H1 (cell line): Measurements from ENCODE around the gene TMED10. TPM values are rescaled to one million over a fixed set of nuclear protein-coding genes. Genes with fewer than 3 reads are reported as not detected.

Experiments used
- CTCF ChIA-PET: fragments of 300-600 bp; sonication (Branson Sonifier 250); formaldehyde crosslinking; loops from one replicate; lab custom pipeline; 2021; ENCODE audit not compliant: partially characterized antibody; lab: Charles Lee
- POLR2A ChIA-PET: fragments of 300-600 bp; sonication (Branson Sonifier 250); formaldehyde crosslinking; loops from one replicate; lab custom pipeline; 2021; ENCODE audit warnings: inconsistent platforms; ENCODE audit not compliant: partially characterized antibody; lab: Charles Lee
- DNase-seq, 2 experiments: peaks; one replicate each; pipeline versions ENCODE4 v3.0.0 to v3.0.0-alpha.2; 2010 to 2022; ENCODE audit warnings: low spot score in 2 of 2, low read depth in 1 of 2, mixed read lengths in 1 of 2
- FAIRE-seq: peaks from 2 replicates; lab custom pipeline; 2011; peaks lifted over from hg19 to GRCh38; lab: Jason Lieb, UNC
- H2AFZ ChIP-seq: 2 replicates; pipeline ENCODE4 v1.8.1; 2012; ENCODE audit warnings: low read length, inconsistent platforms
- H2AK5ac ChIP-seq: 2 replicates; pipeline ENCODE4 v1.6.1; 2013; ENCODE audit warnings: low read depth, low read length
- H2BK120ac ChIP-seq: replicated peaks from 2 replicates; pipeline ENCODE3; 2013; ENCODE audit warnings: low read depth, low read length, inconsistent platforms
- H2BK12ac ChIP-seq: 2 replicates; pipeline ENCODE4 v1.6.1; 2013; ENCODE audit warnings: low read depth, low read length
- H2BK15ac ChIP-seq: 2 replicates; pipeline ENCODE4 v1.6.1; 2013; ENCODE audit warnings: low read length
- H2BK20ac ChIP-seq: 2 replicates; pipeline ENCODE4 v1.6.1; 2013; ENCODE audit warnings: low read length
- H2BK5ac ChIP-seq: 2 replicates; pipeline ENCODE4 v1.6.1; 2013; ENCODE audit warnings: low read depth, low read length
- H3K14ac ChIP-seq: 2 replicates; pipeline ENCODE4 v1.6.1; 2013; ENCODE audit warnings: inconsistent platforms; ENCODE audit not compliant: insufficient read length
- H3K18ac ChIP-seq: 2 replicates; pipeline ENCODE4 v1.6.1; 2013; ENCODE audit warnings: low read length; ENCODE audit errors: extremely low read depth
- H3K23ac ChIP-seq: 2 replicates; pipeline ENCODE4 v1.6.1; 2013; ENCODE audit warnings: inconsistent platforms; ENCODE audit not compliant: insufficient read length
- H3K23me2 ChIP-seq: 2 replicates; pipeline ENCODE4 v1.6.1; 2013; ENCODE audit warnings: low read depth, low read length
- H3K27ac ChIP-seq: 2 replicates; pipeline ENCODE4 v1.6.1; 2011; ENCODE audit warnings: low read depth, low read length, inconsistent platforms
- H3K27me3 ChIP-seq, 4 experiments: replicated peaks in 1 of 4; 1 replicate in 1 of 4; 2 replicates in 3 of 4; pipeline versions ENCODE4 v1.6.1 to v1.8.1; 2011 to 2013; ENCODE audit warnings: low read length in 3 of 4, mild to moderate bottlenecking in 3 of 4, inconsistent platforms in 2 of 4, mixed read lengths in 2 of 4, moderate library complexity in 1 of 4; ENCODE audit not compliant: control insufficient read depth in 3 of 4, insufficient read depth in 3 of 4; ENCODE audit errors: extremely low read depth in 1 of 4
- H3K36me3 ChIP-seq, 4 experiments: 2 replicates each; pipeline versions ENCODE4 v1.6.1 to v1.8.1; 2011 to 2013; ENCODE audit warnings: mild to moderate bottlenecking in 4 of 4, low read length in 3 of 4, moderate library complexity in 2 of 4, control low read depth in 1 of 4, inconsistent platforms in 1 of 4; ENCODE audit not compliant: insufficient read depth in 4 of 4, control insufficient read depth in 2 of 4
- H3K4ac ChIP-seq: replicated peaks from 2 replicates; pipeline ENCODE3; 2013; ENCODE audit warnings: low read length, low read depth, mixed read lengths, inconsistent platforms; ENCODE audit not compliant: insufficient read length
- H3K4me1 ChIP-seq, 4 experiments: replicated peaks in 1 of 4; 1 replicate in 1 of 4; 2 replicates in 3 of 4; pipeline versions ENCODE4 v1.6.1 to v1.8.1; 2011 to 2013; ENCODE audit warnings: low read length in 3 of 4, inconsistent platforms in 2 of 4, mixed read lengths in 1 of 4; ENCODE audit not compliant: insufficient read depth in 4 of 4, control insufficient read depth in 3 of 4
- H3K4me2 ChIP-seq, 2 experiments: 2 replicates each; pipeline versions ENCODE4 v1.6.1 to v1.8.1; 2011 to 2013; ENCODE audit warnings: low read depth in 2 of 2, low read length in 2 of 2, control low read depth in 1 of 2, inconsistent platforms in 1 of 2, mild to moderate bottlenecking in 1 of 2; ENCODE audit not compliant: insufficient read depth in 1 of 2
- H3K4me3 ChIP-seq, 4 experiments: fragments of 200-600, 300-600 bp in 1 of 4; sonication (generic), shearing (Covaris generic), sonication (Bioruptor Twin) in 1 of 4; 2 replicates each; pipeline versions ENCODE4 v1.5.1 to v1.8.1; 2011 to 2016; ENCODE audit warnings: low read length in 4 of 4, low read depth in 3 of 4, control low read depth in 2 of 4, inconsistent platforms in 2 of 4, mild to moderate bottlenecking in 2 of 4, mixed read lengths in 1 of 4, moderate library complexity in 1 of 4; ENCODE audit not compliant: insufficient read depth in 2 of 4; ENCODE audit errors: extremely low read depth in 1 of 4
- H3K56ac ChIP-seq: replicated peaks from 2 replicates; pipeline ENCODE3; 2013; ENCODE audit warnings: low read depth, mild to moderate bottlenecking, mixed read lengths, low read length, inconsistent platforms; ENCODE audit not compliant: insufficient read length
- H3K79me1 ChIP-seq: 2 replicates; pipeline ENCODE4 v1.6.1; 2013; ENCODE audit warnings: low read depth, low read length, control low read depth
- H3K79me2 ChIP-seq, 2 experiments: 2 replicates each; pipeline versions ENCODE4 v1.6.1 to v1.8.1; 2012 to 2013; ENCODE audit warnings: low read length in 2 of 2, mild to moderate bottlenecking in 2 of 2, inconsistent platforms in 1 of 2; ENCODE audit not compliant: insufficient read depth in 2 of 2, control insufficient read depth in 1 of 2
- H3K9ac ChIP-seq, 4 experiments: replicated peaks in 1 of 4; 1 replicate in 1 of 4; 2 replicates in 3 of 4; pipeline versions ENCODE4 v1.6.1 to v1.8.1; 2011 to 2013; ENCODE audit warnings: low read depth in 3 of 4, low read length in 3 of 4, control low read depth in 2 of 4, mild to moderate bottlenecking in 2 of 4, moderate library complexity in 2 of 4, inconsistent platforms in 1 of 4; ENCODE audit errors: extremely low read depth in 1 of 4
- H3K9me3 ChIP-seq, 2 experiments: 2 replicates each; pipeline versions ENCODE4 v1.6.1 to v1.8.1; 2012 to 2013; ENCODE audit warnings: mild to moderate bottlenecking in 2 of 2, moderate library complexity in 2 of 2, control low read depth in 1 of 2, inconsistent platforms in 1 of 2, low read depth in 1 of 2, low read length in 1 of 2, mixed read lengths in 1 of 2; ENCODE audit not compliant: insufficient read depth in 2 of 2
- H4K20me1 ChIP-seq, 2 experiments: replicated peaks in 1 of 2; 2 replicates each; pipeline versions ENCODE3 to v1.8.1; 2011 to 2013; ENCODE audit warnings: inconsistent platforms in 2 of 2, low read length in 2 of 2, mild to moderate bottlenecking in 1 of 2; ENCODE audit not compliant: insufficient read depth in 2 of 2, control insufficient read depth in 1 of 2
- H4K5ac ChIP-seq: 2 replicates; pipeline ENCODE4 v1.6.1; 2013; ENCODE audit warnings: low read length, low read depth, mixed read lengths, inconsistent platforms; ENCODE audit not compliant: insufficient read length
- H4K8ac ChIP-seq: 2 replicates; pipeline ENCODE4 v1.8.0; 2013; ENCODE audit warnings: mild to moderate bottlenecking, moderate library complexity, low read length, inconsistent platforms; ENCODE audit not compliant: insufficient read depth; ENCODE audit errors: extremely low read depth
- H4K91ac ChIP-seq: replicated peaks from 2 replicates; pipeline ENCODE3; 2013; ENCODE audit warnings: low read length, mixed read lengths, inconsistent platforms; ENCODE audit not compliant: insufficient read length
- CBX5 ChIP-seq: fragments of 300-800, 300-1000 bp; sonication (generic); IDR thresholded peaks from 2 replicates; pipeline ENCODE4 v1.7.1; 2016; ENCODE audit warnings: antibody characterized with exemption, low read length, low read depth
- CTCF ChIP-seq, 3 experiments: IDR thresholded peaks; 1 replicate in 2 of 3; 2 replicates in 1 of 3; pipeline versions ENCODE4 v1.5.1 to v1.6.1; 2011; ENCODE audit warnings: low read length in 3 of 3, mild to moderate bottlenecking in 3 of 3, inconsistent platforms in 2 of 3, low read depth in 1 of 3, moderate library complexity in 1 of 3; ENCODE audit not compliant: insufficient read depth in 1 of 3; ENCODE audit errors: control extremely low read depth in 1 of 3
- EP300 ChIP-seq, 2 experiments: IDR thresholded peaks; 1 replicate in 1 of 2; 2 replicates in 1 of 2; pipeline ENCODE4 v1.6.1; 2011 to 2012; ENCODE audit warnings: low read depth in 2 of 2, low read length in 2 of 2, mild to moderate bottlenecking in 2 of 2, borderline replicate concordance in 1 of 2, inconsistent platforms in 1 of 2, moderate library complexity in 1 of 2
- EZH2 ChIP-seq: fragments of 200-600 bp; sonication (generic); IDR thresholded peaks from 2 replicates; pipeline ENCODE4 v1.7.1; 2012; ENCODE audit warnings: low read depth, mild to moderate bottlenecking, moderate library complexity, low read length, inconsistent platforms; ENCODE audit not compliant: severe bottlenecking
- HDAC6 ChIP-seq: IDR thresholded peaks from one replicate; pipeline ENCODE4 v1.7.1; 2012; ENCODE audit warnings: low read depth, mild to moderate bottlenecking, inconsistent platforms, low read length, moderate library complexity
- KDM1A ChIP-seq: fragments of 200-600, 300-600 bp; sonication (generic); IDR thresholded peaks from 2 replicates; pipeline ENCODE4 v1.7.1; 2016; ENCODE audit warnings: mild to moderate bottlenecking, low read length, borderline replicate concordance
- MAFK ChIP-seq: IDR thresholded peaks from 2 replicates; pipeline ENCODE4 v1.6.1; 2012; ENCODE audit warnings: low read depth, mild to moderate bottlenecking, improper control_type of control experiment, low read length
- POLR2A ChIP-seq, 2 experiments: IDR thresholded peaks; 1 replicate in 1 of 2; 2 replicates in 1 of 2; pipeline ENCODE4 v1.6.1; 2011; ENCODE audit warnings: low read depth in 2 of 2, low read length in 2 of 2, mild to moderate bottlenecking in 2 of 2; ENCODE audit errors: control extremely low read depth in 1 of 2
- RBBP5 ChIP-seq: IDR thresholded peaks from 2 replicates; pipeline ENCODE4 v1.7.1; 2012; ENCODE audit warnings: low read depth, mild to moderate bottlenecking, inconsistent platforms, low read length, moderate library complexity, borderline replicate concordance
- RXRA ChIP-seq: IDR thresholded peaks from 2 replicates; pipeline ENCODE4 v1.6.1; 2011; ENCODE audit warnings: low read depth, mild to moderate bottlenecking, low read length, moderate library complexity; ENCODE audit not compliant: insufficient read depth
- SIRT6 ChIP-seq: IDR thresholded peaks from one replicate; pipeline ENCODE4 v1.7.1; 2012; ENCODE audit warnings: low read length, inconsistent platforms
- TEAD4 ChIP-seq: IDR thresholded peaks from 2 replicates; pipeline ENCODE4 v1.6.1; 2012; ENCODE audit warnings: low read depth, low read length, inconsistent platforms, mixed read lengths
- WGBS, 2 experiments: shearing (Covaris generic) in 1 of 2; methylation state at CpG; one replicate each; pipeline versions ENCODE4 v1.1.6 to v1.1.7; 2013 to 2015; ENCODE audit warnings: low lambda C conversion rate in 2 of 2, mixed read lengths in 2 of 2, inconsistent platforms in 1 of 2, low coverage in 1 of 2, missing lambda C conversion rate in 1 of 2; ENCODE audit not compliant: insufficient replicate concordance in 2 of 2, insufficient coverage in 1 of 2, insufficient read length in 1 of 2; ENCODE audit errors: extremely low coverage in 1 of 2, missing lambda C conversion rate in 1 of 2; 5-methylcytosine and 5-hydroxymethylcytosine counted together
- polyA plus RNA-seq, 7 experiments: library from polyadenylated mRNA; depleted of rRNA in 3 of 7; stranded (reverse) in 5 of 7; unstranded in 2 of 7; fragments of >200 nt in 5 of 7; fragments of 200-250 nt in 2 of 7; gene quantifications; 1 replicate in 5 of 7; 2 replicates in 1 of 7; 4 replicates in 1 of 7; pipeline versions ENCODE4 v1.2.1 to v1.2.3, GENCODE V29; 2011 to 2013; ENCODE audit warnings: missing spikeins in 2 of 7, mixed read lengths in 2 of 7
- total RNA-seq: library from RNA; stranded (reverse); fragmentation: NEBNext Ultra II Directional; extraction: Animal tissue kit (Norgen Biotek cat#: 25700); gene quantifications from 2 replicates; pipeline ENCODE4 v1.2.1, GENCODE V29; 2021

Gene TMED10
- total and polyA plus RNA-seq, 2 of the 8 experiments (the other 6 are each of a cell fraction or from before 2014, with no cell fraction given), result 218 to 250 TPM

DNA sequence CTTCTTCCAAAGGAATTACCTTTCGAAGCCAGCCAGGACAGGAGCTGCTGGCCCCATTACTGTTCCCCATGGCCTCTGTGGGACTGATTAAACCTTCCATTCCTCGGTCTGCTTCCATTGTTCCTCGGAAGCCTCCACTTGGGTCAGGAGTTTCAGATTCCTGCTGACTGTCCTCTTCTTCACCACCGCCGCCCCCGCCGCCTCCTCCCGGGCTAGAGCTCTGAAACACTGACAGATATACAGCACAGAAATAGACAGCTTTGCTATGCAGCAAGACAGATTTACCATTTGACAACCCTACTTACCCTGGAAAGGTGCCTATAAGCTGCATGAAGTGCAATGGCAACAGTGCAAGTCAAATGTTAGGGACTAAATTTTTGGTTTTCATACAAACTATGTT, 85.2 kb downstream of the TMED10 start:
- Histone ChIP-seq H4K20me1 (no peaks in the 10 kb centered on the region), H3K9me3 (no peaks in the 10 kb centered on the region), H3K4me2 (no peak overlapping the region), H2BK12ac (no peak overlapping the region), H3K23me2 (no peaks in the 10 kb centered on the region), H3K79me2 (no peaks in the 10 kb centered on the region), H3K4me3 (no peak overlapping the region), H3K18ac (no peak overlapping the region), H4K91ac (no peak overlapping the region), H2BK5ac (no peak overlapping the region), H3K27me3 (no peaks in the 10 kb centered on the region), H3K23ac (no peak overlapping the region), H3K79me1 (no peaks in the 10 kb centered on the region), H2BK20ac (no peak overlapping the region), H3K36me3 (peaks cover 4 to 50% (median 27%) of the 10 kb centered on the region in 4 experiments), H3K27ac (no peak overlapping the region), H2AFZ (no peak overlapping the region), H3K4ac (no peak overlapping the region), H3K4me1 (no peaks in the 10 kb centered on the region; a peak in 2 of 7 replicates), H3K14ac (no peak overlapping the region), H2BK15ac (no peak overlapping the region), H3K9ac (no peak overlapping the region), H3K56ac (no peak overlapping the region), H4K5ac (no peak overlapping the region), H4K8ac (no peak overlapping the region), H2AK5ac (no peak overlapping the region), H2BK120ac (no peak overlapping the region)
- ChIA-PET CTCF (interaction anchor here (0.9 to 10.6 kb wide), 5 partner anchors 31 to 182 kb away, joined by 3 to 98 read pairs (median 3); no protein-coding TSS in a partner anchor), POLR2A (no interaction called here)
- no peak for FAIRE-seq
- no peak for DNase-seq
- WGBS, 2 experiments, result 97% methylated on average over 8 of the region's 8 CpGs; no CpG with 5 or more reads in 1 of the 2 experiments
- TF ChIP-seq SIRT6 (no peak), RXRA (no peak), CBX5 (no peak), KDM1A (no peak), EP300 (IDR thresholded peaks at IDR 0.05; ENCODE audit: borderline replicate concordance in 1 of 2, low read depth in 2 of 2, low read length in 2 of 2) (no peak), CTCF (IDR thresholded peaks at IDR 0.05; ENCODE audit: control extremely low read depth in 1 of 3, insufficient read depth in 1 of 3, low read depth in 1 of 3, low read length in 3 of 3) (no peak), POLR2A (IDR thresholded peaks at IDR 0.05; ENCODE audit: control extremely low read depth in 1 of 2, low read depth in 2 of 2, low read length in 2 of 2) (no peak), RBBP5 (no peak), HDAC6 (no peak), TEAD4 (no peak), EZH2 (no peak), MAFK (no peak)
